AG08395 (cell line): ENCODE data around the gene AFMID.
"Not testable (repeated sequence)": the region's sequence is repeated elsewhere in the genome, so short reads cannot be mapped to it uniquely, and the experiment has no call there.

ENCODE experiments used
- DNase-seq: peaks from one replicate; pipeline ENCODE4 v3.0.0; 2012; ENCODE audit warnings: mixed read lengths, low spot score

The AFMID gene

DNA sequence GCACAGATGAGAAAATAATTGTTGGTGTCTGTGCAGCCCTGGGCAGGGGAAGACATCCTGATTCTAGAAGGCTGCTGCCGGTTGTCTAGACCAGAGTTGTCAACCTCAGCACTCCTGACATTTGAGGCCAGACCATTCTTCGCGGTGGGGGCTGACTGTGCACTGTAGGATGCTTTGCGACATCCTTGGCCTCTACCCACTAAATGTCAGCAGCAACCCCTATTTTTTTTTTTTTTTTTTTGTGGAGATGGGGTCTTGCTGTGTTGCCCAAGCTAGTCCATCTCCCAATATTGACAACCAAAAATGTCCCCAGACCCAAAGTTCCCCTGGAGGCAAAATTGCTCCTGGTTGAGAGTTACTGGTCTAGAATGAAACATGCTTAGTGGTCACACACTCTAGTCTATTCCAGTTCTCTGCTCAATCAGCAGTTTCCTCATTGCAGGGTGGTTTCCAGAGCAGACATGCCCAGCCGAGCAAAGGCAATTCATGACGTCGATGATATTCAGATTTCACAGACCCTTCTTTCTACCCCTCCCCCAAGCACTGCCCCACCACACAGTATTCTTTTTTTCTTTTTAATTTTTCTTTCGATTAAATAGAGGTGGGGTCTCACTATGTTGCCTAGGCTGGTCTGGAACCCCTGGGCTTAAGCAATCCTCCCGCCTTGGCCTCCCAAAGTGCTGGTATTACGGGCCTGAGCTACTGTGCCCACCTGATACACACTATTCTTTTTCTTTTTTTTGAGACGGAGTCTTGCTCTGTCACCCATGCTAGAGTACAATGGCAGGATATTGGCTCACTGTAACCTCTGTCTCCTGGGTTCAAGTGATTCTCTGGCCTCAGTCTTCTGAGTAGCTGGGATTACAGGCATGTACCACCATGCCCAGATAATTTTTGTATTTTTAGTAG lies 32.0 kb upstream of the AFMID start:
- DNase-seq = no peak

DNA sequence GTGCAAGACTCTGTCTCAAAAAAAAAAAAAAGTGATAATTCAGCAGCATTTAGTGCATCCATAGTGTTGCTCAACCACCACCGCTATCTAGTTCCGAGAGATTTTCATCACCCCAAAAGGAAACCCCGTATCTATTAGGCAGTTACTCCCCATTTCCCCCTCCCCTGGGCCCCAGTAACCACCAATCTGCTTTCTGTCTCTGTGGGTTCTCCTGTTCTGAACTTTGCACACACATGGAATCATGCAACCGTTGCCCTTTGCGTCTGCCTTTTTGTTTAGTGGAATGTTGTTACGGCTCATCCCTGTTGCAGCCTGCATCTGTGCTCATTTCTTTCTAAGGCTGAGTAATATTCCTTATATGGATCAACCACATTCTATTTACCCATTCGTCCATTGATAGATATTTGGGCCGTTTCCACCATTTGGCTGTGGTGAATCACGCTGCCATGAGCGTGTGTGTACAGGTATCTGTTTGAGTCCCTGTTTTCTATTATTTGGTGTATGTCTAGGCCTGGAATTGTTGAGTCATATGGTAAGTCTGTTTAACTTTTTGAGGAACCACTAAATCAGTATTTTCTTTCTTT lies 27.5 kb upstream of the AFMID start:
- DNase-seq = peak; percentile 41

GRCh38 chr17:78163881-78164747 lies 23.0 kb upstream of the AFMID start:
- no peak for DNase-seq

DNA sequence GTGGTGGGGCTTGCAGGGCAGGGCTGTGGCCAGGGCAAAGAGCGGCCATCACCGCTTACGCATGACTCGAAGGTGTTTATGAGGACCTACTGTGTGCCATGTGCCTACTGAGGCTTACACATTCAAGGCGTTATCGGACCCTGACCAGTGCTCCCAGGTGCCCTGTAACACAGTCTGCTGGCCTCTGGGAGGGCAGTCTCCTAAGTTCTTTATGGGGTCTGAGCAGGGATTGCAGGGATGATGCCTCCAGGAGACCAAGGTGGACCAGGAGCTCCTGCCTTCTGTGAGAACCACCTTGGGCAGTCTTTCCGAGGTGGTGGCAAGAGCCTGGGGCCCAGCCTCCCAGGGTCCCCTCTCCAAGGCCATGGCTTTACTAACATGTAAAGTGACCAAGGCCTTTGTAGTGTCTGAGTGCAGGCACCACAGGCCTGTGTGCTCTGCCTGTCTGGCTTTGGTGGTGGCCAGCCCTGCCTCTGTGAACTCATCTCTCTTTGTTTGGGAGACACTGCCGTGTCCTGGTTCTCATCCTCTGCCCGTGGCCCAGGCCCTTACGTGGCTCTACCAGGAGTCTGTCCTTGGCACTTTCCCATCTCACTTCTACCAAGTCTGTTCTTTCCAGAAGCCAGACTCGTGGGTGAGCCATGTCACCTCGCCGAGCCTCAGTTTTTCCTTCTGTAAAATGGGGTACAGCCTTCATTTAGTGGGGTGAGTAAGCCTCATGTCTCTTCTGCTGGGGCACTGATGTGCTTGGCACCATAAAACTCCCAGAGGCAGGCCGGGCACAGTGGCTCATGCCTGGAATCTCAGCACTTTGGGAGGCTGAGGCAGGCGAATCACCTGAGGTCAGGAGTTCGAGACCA lies 22.2 kb upstream of the AFMID start:
- DNase-seq = no peak

- DNase-seq = no peak
Observed at GRCh38 chr17:78166416-78166815, 20.7 kb upstream of the AFMID start.

- peak; percentile 74 for DNase-seq
Observed at GRCh38 chr17:78168242-78168902, 18.8 kb upstream of the AFMID start, which contains the start of gene SYNGR2. TSS of gene SYNGR2 (plus strand) at chr17:78168581. CDS start at chr17:78168617, 36 bp downstream.

DNA sequence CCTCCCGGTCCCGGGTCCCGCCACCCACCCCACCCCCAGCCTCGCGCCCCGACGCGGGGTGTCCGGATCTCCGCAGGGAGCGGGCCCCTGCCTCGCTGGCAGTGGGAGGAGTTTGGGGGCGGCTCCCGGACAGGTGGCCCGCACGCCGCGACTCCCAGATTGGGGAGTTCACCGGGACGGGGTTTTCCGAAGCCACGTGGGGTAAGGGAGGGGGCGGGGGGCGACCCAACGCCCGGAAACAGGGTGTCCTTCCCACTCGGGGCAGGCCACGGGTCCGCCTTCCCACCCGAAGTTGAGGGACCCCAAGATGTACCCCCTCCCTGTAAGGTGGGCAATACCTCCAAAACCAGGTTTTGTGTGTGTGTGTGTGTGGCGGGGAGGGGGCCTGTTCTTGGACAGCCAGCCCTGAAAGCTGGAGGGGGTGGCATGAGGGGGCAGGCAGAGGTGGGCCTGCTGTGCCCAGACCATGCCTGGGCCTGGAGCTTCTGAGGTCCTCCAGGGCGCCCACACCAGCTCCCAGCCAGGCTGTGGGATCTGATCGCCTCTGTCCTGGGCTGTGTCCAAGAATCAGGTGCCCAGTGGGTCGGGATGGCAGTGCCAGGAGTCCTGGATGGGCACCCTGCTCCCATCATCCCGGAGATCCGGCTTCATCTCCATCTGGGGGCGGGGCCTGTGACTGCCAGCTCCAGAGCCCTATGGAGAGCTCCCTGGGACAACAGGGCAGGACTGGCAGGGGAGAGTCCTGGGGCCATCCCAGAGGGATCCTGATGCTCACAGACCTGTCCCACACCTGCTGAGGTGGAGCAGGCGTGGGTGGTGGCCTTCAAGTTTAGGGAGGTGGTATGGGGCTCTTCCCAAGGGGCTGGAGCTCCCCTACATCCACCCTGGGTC lies 18.0 kb upstream of the AFMID start:
- peak; percentile 79 for DNase-seq

DNA sequence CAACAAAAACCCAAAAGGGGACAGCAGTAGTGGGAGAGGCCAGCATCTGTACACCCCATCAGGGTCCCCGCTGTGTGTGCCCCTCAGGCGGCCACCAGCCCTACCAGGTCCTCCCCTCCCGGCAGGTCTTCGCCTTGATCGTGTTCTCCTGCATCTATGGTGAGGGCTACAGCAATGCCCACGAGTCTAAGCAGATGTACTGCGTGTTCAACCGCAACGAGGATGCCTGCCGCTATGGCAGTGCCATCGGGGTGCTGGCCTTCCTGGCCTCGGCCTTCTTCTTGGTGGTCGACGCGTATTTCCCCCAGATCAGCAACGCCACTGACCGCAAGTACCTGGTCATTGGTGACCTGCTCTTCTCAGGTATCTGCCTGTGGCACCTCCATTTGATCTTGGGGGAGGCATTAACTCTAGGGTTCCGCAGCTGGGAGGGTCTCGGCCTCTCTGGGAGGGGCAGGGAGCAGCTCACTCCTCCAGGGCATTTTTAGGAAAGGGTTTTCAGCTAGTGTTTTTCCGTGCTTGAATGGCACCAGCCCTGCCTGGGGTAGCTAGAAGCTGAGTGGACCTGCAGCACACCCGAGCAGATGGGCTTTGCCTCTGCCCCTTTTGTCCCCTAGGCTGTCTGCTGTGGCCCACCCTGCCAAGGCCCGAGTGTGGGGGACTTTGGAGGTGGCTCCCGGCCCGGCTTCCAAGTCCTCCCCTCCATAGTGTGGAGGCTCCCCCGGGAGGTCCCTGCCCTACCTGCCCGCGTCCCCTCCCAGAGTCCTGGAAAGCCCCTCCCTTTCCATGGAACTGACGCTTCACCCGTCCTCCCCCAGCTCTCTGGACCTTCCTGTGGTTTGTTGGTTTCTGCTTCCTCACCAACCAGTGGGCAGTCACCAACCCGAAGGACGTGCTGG lies 16.2 kb upstream of the AFMID start:
- DNase-seq = no peak

DNA sequence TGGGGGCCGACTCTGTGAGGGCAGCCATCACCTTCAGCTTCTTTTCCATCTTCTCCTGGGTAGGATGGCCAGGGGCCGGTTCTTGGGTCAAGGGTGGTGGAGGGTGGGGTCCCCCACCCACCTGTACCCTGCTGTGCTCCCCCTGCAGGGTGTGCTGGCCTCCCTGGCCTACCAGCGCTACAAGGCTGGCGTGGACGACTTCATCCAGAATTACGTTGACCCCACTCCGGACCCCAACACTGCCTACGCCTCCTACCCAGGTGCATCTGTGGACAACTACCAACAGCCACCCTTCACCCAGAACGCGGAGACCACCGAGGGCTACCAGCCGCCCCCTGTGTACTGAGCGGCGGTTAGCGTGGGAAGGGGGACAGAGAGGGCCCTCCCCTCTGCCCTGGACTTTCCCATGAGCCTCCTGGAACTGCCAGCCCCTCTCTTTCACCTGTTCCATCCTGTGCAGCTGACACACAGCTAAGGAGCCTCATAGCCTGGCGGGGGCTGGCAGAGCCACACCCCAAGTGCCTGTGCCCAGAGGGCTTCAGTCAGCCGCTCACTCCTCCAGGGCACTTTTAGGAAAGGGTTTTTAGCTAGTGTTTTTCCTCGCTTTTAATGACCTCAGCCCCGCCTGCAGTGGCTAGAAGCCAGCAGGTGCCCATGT lies 15.4 kb upstream of the AFMID start:
- not testable (repeated sequence) for DNase-seq

DNA sequence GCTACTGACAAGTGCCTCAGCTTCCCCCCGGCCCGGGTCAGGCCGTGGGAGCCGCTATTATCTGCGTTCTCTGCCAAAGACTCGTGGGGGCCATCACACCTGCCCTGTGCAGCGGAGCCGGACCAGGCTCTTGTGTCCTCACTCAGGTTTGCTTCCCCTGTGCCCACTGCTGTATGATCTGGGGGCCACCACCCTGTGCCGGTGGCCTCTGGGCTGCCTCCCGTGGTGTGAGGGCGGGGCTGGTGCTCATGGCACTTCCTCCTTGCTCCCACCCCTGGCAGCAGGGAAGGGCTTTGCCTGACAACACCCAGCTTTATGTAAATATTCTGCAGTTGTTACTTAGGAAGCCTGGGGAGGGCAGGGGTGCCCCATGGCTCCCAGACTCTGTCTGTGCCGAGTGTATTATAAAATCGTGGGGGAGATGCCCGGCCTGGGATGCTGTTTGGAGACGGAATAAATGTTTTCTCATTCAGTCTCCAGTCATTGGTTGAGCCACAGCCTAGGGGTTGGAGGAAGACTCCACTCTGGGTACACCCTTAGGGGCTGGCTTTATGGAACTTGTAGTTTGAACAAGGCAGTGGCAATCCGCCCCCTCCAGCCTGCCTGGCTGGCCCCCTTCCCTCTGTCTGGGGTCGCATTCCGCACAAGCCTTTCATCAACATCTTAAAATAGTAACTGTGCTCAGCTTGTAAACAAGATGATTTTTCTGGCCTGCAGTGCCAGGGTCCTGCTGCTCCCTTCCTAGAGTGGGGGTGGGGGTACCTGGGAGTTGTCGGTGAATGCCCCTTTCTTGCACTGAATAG lies 14.7 kb upstream of the AFMID start:
- no peak for DNase-seq

- no peak for DNase-seq
Observed at GRCh38 chr17:78173097-78173715, 14.0 kb upstream of the AFMID start.

DNA sequence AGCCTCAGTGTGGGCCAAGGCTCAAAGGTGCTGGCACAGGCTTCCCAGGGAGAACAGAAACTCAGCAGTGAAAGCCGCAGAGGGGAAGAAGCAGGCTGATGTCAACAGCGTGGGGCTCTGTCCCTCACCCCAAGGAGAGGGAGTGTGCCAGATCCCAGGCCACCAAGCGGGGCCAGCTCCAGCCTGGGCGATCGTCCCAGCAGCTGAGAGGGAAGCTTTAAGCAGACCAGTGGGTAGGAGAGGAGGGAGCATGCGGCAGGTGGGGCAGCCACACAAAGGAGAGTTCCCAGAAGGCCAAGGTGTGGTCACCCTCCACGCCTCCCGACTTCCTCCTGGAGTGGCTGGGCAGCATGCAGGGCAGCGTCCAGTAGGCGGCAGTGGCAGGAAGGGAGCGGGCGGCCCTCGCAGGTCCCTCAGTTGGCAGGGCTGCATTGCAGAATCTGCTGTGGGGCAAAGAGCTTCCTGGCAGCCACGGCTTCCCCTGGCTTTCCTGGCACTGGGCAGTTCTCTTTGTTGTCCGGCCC lies 12.8 kb upstream of the AFMID start:
- no peak for DNase-seq

GRCh38 chr17:78174870-78175642 lies 12.1 kb upstream of the AFMID start:
- no peak for DNase-seq

GRCh38 chr17:78175643-78175981 lies 11.6 kb upstream of the AFMID start:
- DNase-seq = no peak

GRCh38 chr17:78176548-78177025 lies 10.6 kb upstream of the AFMID start:
- DNase-seq = peak; percentile 75

- DNase-seq = peak; percentile 75
Observed at GRCh38 chr17:78179372-78179771, 7.8 kb upstream of the AFMID start.
